Measurements from ENCODE around the gene CCDC201. TPM values are rescaled to one million over a fixed set of nuclear protein-coding genes. Genes with fewer than 3 reads are reported as not detected.

CCDC201 gene
- total RNA-seq, 1 donor: not detected

GRCh38 chr7:45893996-45894664 is 21.2 kb upstream of the CCDC201 start:
- no peak for DNase-seq (ENCODE audit: low read depth)
- no peak overlapping the region for H3K4me3 ChIP-seq (ENCODE audit: low read depth, low read length)
- TF ChIP-seq CTCF (IDR thresholded peaks at IDR 0.05; ENCODE audit: insufficient read depth, low read depth, low read length): no peak

GRCh38 chr7:45893374-45893995 is 20.6 kb upstream of the CCDC201 start:
- no peak for DNase-seq (ENCODE audit: low read depth)
- no peak overlapping the region for H3K4me3 ChIP-seq (ENCODE audit: low read depth, low read length)
- TF ChIP-seq CTCF (IDR thresholded peaks at IDR 0.05; ENCODE audit: insufficient read depth, low read depth, low read length): no peak

GRCh38 chr7:45892407-45893035 is 19.6 kb upstream of the CCDC201 start:
- DNase-seq (ENCODE audit: low read depth): no peak
- no peak for TF ChIP-seq CTCF (IDR thresholded peaks at IDR 0.05; ENCODE audit: insufficient read depth, low read depth, low read length)
- H3K4me3 ChIP-seq (ENCODE audit: low read depth, low read length): no peak overlapping the region

GRCh38 chr7:45891462-45892402 is 18.9 kb upstream of the CCDC201 start:
- DNase-seq (ENCODE audit: low read depth): no peak
- no peak for TF ChIP-seq CTCF (IDR thresholded peaks at IDR 0.05; ENCODE audit: insufficient read depth, low read depth, low read length)
- H3K4me3 ChIP-seq (ENCODE audit: low read depth, low read length): no peak overlapping the region

- peak; percentile 64 for DNase-seq (ENCODE audit: low read depth)
- no peak overlapping the region for H3K4me3 ChIP-seq (ENCODE audit: low read depth, low read length)
- peak; percentile 64 for TF ChIP-seq CTCF (IDR thresholded peaks at IDR 0.05; ENCODE audit: insufficient read depth, low read depth, low read length)
Measured at GRCh38 chr7:45890902-45891461, 18.1 kb upstream of the CCDC201 start.

All from fibroblast of villous mesenchyme (primary cell).